DND-41 (cell line): Measurements from ENCODE around the gene DBF4.
"Not testable (repeated sequence)": the region's sequence is repeated elsewhere in the genome, so short reads cannot be mapped to it uniquely, and the experiment has no call there.

ENCODE experiments used
- ATAC-seq: fragments of 200-7000 bp; cut with Tn5 transposase; 3 replicates; pipeline ENCODE4 v1.9.1; 2021; ENCODE audit warnings: low read depth; ENCODE audit not compliant: insufficient read depth
- DNase-seq: peaks from one replicate; pipeline ENCODE4 v3.0.0-alpha.2; 2020
- H2AFZ ChIP-seq: 2 replicates; pipeline ENCODE4 v1.6.0; 2012; ENCODE audit warnings: low read depth, low read length
- H3K27ac ChIP-seq: 2 replicates; pipeline ENCODE4 v1.5.1; 2012; ENCODE audit warnings: low read length, inconsistent platforms
- H3K27me3 ChIP-seq: fragments of 200-600 bp; sonication (generic); 2 replicates; pipeline ENCODE4 v1.6.0; 2012; ENCODE audit warnings: low read length, mild to moderate bottlenecking, inconsistent platforms; ENCODE audit not compliant: insufficient read depth, poor library complexity
- H3K36me3 ChIP-seq: 2 replicates; pipeline ENCODE4 v1.5.1; 2012; ENCODE audit warnings: low read length, inconsistent platforms; ENCODE audit not compliant: insufficient read depth
- H3K4me1 ChIP-seq: 2 replicates; pipeline ENCODE4 v1.5.1; 2012; ENCODE audit warnings: mild to moderate bottlenecking, low read length; ENCODE audit not compliant: insufficient read depth
- H3K4me2 ChIP-seq: 2 replicates; pipeline ENCODE4 v1.6.0; 2012; ENCODE audit warnings: mild to moderate bottlenecking, moderate library complexity, low read length, inconsistent platforms; ENCODE audit not compliant: insufficient read depth
- H3K4me3 ChIP-seq, 2 experiments: fragments of 200-600 bp in 1 of 2; shearing (Covaris generic) in 1 of 2; 2 replicates each; pipeline ENCODE4 v1.5.1; 2012 to 2016; ENCODE audit warnings: inconsistent platforms in 2 of 2, low read length in 2 of 2, mild to moderate bottlenecking in 2 of 2, low read depth in 1 of 2, moderate library complexity in 1 of 2
- H3K79me2 ChIP-seq: 2 replicates; pipeline ENCODE4 v1.6.0; 2012; ENCODE audit warnings: low read length, inconsistent platforms; ENCODE audit not compliant: insufficient read depth
- H3K9ac ChIP-seq: 2 replicates; pipeline ENCODE4 v1.6.0; 2012; ENCODE audit warnings: low read depth, mild to moderate bottlenecking, inconsistent platforms, low read length, moderate library complexity
- H3K9me3 ChIP-seq: 2 replicates; pipeline ENCODE4 v1.5.1; 2012; ENCODE audit warnings: low read length, moderate library complexity, mild to moderate bottlenecking, inconsistent platforms; ENCODE audit not compliant: insufficient read depth, severe bottlenecking
- H4K20me1 ChIP-seq: 2 replicates; pipeline ENCODE4 v1.6.0; 2012; ENCODE audit warnings: low read length; ENCODE audit not compliant: insufficient read depth
- CTCF ChIP-seq: IDR thresholded peaks from 2 replicates; pipeline ENCODE4 v1.5.1; 2012; ENCODE audit warnings: borderline replicate concordance, low read length, moderate library complexity, mild to moderate bottlenecking; ENCODE audit not compliant: poor library complexity, severe bottlenecking; ENCODE audit errors: extremely low read depth
- EZH2 ChIP-seq: IDR thresholded peaks from 3 replicates; pipeline ENCODE4 v1.6.1; 2012; ENCODE audit warnings: borderline replicate concordance, low read depth, mild to moderate bottlenecking, moderate library complexity, low read length, inconsistent platforms; ENCODE audit not compliant: severe bottlenecking

Gene DBF4

GRCh38 chr7:87941138-87941537 is 64.8 kb downstream of the DBF4 start:
- no peaks in the 10 kb centered on the region for H3K27me3 ChIP-seq
- H3K79me2 ChIP-seq: no peaks in the 10 kb centered on the region; the same call in 1 of the 2 replicates
- H3K27ac ChIP-seq: no peak overlapping the region
- no peak overlapping the region for H3K4me3 ChIP-seq
- TF ChIP-seq EZH2 (no peak), CTCF (no peak)
- H3K4me2 ChIP-seq: no peak overlapping the region
- no peaks in the 10 kb centered on the region for H4K20me1 ChIP-seq
- H2AFZ ChIP-seq: no peak overlapping the region
- no peak overlapping the region for H3K9ac ChIP-seq
- H3K36me3 ChIP-seq: peaks cover 26% of the 10 kb centered on the region
- H3K9me3 ChIP-seq: no peaks in the 10 kb centered on the region
- DNase-seq (no peak), ATAC-seq (no peak)
- H3K4me1 ChIP-seq: peaks cover 4% of the 10 kb centered on the region; the same call in 1 of the 2 replicates

- Histone ChIP-seq H3K27ac (no peak overlapping the region), H2AFZ (no peak overlapping the region), H3K4me2 (no peak overlapping the region), H3K9ac (no peak overlapping the region), H3K4me3 (no peak overlapping the region), H3K9me3 (no peaks in the 10 kb centered on the region), H4K20me1 (no peaks in the 10 kb centered on the region), H3K4me1 (no peaks in the 10 kb centered on the region), H3K27me3 (no peaks in the 10 kb centered on the region), H3K36me3 (peaks cover 13% of the 10 kb centered on the region; the same call in 1 of the 2 replicates), H3K79me2 (no peaks in the 10 kb centered on the region; the same call in 1 of the 2 replicates)
- no peak for TF ChIP-seq EZH2
- no peak for TF ChIP-seq CTCF
- no peak for DNase-seq
- no peak for ATAC-seq
These were observed 68.3 kb downstream of the DBF4 start for GRCh38 chr7:87944547-87944946.

GRCh38 chr7:87945926-87946325 is 69.6 kb downstream of the DBF4 start:
- H3K36me3 ChIP-seq, DNase-seq, H3K27ac ChIP-seq, H3K9ac ChIP-seq, H2AFZ ChIP-seq, H3K4me3 ChIP-seq, H3K4me2 ChIP-seq, ATAC-seq, H3K79me2 ChIP-seq, H3K27me3 ChIP-seq, H4K20me1 ChIP-seq, H3K4me1 ChIP-seq, H3K9me3 ChIP-seq: not testable (repeated sequence)

- no peak overlapping the region for H2AFZ ChIP-seq
- H3K4me1 ChIP-seq: no peaks in the 10 kb centered on the region
- H3K79me2 ChIP-seq: no peaks in the 10 kb centered on the region
- no peak overlapping the region for H3K27ac ChIP-seq
- H3K9me3 ChIP-seq: no peaks in the 10 kb centered on the region
- DNase-seq: no peak
- no peak overlapping the region for H3K4me2 ChIP-seq
- no peak overlapping the region for H3K9ac ChIP-seq
- TF ChIP-seq CTCF (no peak), EZH2 (no peak)
- H3K36me3 ChIP-seq: peaks cover 3% of the 10 kb centered on the region; the same call in 1 of the 2 replicates
- no peak for ATAC-seq
- H3K27me3 ChIP-seq: no peaks in the 10 kb centered on the region
- H4K20me1 ChIP-seq: no peaks in the 10 kb centered on the region
- no peak overlapping the region for H3K4me3 ChIP-seq
These were observed 72.1 kb downstream of the DBF4 start for GRCh38 chr7:87948371-87948770.
